GM18951 (cell line): ENCODE results near the gene RALGPS2.
"Not testable (repeated sequence)": the region's sequence is repeated elsewhere in the genome, so short reads cannot be mapped to it uniquely, and the experiment has no call there.

Source experiments
- POLR2A ChIP-seq: IDR thresholded peaks from 4 replicates; pipeline ENCODE4 v1.6.1; 2011; ENCODE audit warnings: mild to moderate bottlenecking; ENCODE audit not compliant: insufficient read length, insufficient read depth; ENCODE audit errors: extremely low read depth
- in situ Hi-C: fragments of 300-500 bp; cut with MboI; formaldehyde crosslinking; loops from one replicate; pipeline ENCODE4 v1.12.0; 2022; ENCODE audit warnings: low sequenced_read_pairs, mixed read lengths, inconsistent platforms; ENCODE audit not compliant: unreplicated experiment

RALGPS2 gene

DNA sequence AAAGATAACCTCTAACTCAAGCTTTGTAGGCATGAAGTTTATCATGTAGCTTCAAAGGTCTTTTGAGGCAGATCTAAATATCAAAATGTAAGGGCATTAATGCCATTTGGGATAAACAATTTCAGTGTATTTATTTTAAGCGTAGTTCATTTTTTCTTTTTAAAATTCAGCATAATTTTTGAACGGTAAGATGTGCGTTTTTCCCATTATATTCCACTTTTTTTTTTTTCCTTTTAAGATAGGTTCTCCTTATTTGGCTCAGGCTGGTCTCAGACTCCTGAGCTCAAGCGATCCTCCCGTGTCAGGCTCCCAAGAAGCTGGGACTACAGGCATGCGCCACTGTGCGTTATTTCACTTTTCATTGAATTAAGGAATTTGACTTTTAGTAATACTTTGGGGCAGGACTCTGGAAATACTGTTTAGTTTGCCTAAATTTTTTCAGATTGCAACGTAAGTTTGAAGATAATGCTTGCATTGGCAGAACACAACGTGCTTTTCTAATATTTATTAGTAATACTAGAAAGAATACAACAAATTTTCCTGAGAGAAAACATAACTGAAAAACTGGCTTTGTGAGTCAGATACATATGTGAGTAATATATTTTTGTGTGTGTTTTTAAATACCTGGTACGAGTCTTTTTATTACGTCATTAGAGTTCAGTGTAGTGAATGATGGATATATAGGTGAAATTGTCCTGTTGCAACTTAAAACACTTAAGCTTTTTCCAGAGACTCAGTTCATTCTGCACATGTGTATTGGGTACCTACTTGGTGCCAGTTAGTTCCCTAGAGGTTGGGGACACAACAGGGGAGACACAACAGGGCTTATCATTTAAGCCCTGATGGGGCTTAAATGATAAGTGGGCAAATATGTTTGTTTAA is 2.2 kb downstream of the RALGPS2 start:
- TF ChIP-seq POLR2A, result no peak
- in situ Hi-C loops, result loop anchor here (25.0 kb wide), 1 partner anchor 190 kb away; no protein-coding TSS in a partner anchor

DNA sequence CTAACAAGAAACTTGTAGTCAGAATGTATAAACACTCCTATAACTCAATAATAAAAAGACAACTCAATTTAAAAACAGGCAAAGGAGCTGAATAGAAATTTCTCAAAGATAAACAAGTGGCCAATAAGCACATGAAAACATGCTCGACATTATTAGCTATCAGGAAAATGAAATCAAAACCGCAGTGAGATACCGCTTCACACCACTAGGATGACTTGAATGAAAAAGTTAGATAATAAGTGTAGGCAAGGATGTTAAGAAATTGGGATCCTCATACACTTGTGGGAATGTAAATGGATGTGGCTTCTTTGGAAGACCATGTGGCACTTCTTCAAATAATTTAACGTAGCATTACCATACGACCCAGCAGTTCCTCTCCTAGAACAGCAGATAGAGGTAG is 8.9 kb downstream of the RALGPS2 start:
- in situ Hi-C loops, result loop anchor here (25.0 kb wide), 1 partner anchor 197 kb away; no protein-coding TSS in a partner anchor
- TF ChIP-seq POLR2A, result no peak

DNA sequence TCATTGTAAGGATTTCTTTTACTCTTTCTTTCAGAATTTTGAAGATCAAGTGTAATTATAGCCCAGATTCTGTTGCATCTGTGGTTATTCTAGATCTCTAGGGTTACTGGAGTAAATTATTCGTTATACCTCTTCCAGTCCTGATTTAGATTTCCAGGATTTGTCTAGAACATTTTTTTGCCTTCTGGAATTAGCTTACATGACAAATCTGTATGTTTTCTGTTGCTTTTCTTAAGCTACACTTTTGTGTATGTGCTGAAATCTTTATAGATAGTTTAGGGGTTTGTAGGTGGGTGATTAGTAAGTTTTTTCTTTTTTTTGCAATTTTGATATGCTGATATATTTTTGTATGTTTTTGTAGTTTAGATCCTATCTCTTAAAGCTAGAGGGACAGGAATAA is 13.7 kb downstream of the RALGPS2 start:
- no peak for TF ChIP-seq POLR2A
- in situ Hi-C loops, result loop anchor here (25.0 kb wide), 1 partner anchor 201 kb away; no protein-coding TSS in a partner anchor

DNA sequence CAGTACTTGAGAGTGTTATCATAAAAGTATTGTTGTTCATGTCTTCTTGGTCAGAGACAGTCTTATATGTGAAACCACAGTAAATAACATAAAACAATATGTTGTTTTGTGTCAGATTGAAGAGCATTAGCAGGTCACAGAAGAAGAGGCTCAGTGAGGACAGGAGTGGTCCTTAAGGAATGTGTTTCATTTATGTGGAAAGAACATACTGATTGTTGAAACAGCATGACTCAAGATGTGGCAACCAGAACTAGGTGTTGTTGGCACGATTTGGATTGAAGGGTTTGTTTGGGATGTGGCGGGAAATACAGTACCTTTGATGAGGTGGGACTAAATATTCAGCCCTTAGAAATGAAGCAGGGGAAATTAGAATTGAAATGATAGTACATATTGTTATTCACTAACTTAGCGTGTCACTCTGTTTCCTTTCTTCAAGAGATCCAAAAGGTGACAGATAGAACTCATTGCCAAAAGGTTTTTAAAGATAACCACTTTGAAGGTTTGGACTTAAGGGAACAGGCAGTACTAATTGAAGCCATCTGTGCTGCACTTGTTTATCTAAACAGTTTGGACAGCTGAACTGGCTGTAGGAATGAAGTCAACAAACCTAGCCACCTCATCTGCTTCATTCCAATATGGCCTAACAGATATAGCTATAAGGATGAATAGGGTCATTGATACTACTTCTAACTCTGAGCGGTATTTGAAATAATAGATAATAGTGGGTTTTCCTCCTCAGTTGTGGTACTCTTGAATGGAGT is 14.4 kb downstream of the RALGPS2 start:
- TF ChIP-seq POLR2A, result no peak
- in situ Hi-C loops, result loop anchor here (25.0 kb wide), 1 partner anchor 202 kb away; no protein-coding TSS in a partner anchor

DNA sequence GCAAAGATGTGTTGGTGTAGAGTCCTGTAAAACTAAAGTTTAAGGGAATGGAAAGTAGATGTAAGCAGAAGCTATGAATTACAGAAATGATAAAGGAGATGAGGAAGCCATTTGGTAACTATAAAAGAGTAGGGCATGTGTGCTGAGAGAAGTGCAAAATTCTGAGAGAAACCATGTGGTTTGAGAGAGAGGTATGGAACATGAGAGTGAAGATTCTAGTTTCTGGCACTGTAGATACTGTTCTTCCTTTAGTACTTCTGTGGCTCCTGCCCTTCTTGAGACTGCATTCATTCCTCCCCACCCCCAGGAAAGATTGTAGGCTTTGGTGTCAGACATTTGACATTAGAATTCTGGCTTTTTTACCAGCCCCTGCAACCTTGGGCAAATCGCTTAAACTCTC is 15.4 kb downstream of the RALGPS2 start:
- TF ChIP-seq POLR2A, result no peak
- in situ Hi-C loops, result loop anchor here (25.0 kb wide), 1 partner anchor 203 kb away; no protein-coding TSS in a partner anchor

DNA sequence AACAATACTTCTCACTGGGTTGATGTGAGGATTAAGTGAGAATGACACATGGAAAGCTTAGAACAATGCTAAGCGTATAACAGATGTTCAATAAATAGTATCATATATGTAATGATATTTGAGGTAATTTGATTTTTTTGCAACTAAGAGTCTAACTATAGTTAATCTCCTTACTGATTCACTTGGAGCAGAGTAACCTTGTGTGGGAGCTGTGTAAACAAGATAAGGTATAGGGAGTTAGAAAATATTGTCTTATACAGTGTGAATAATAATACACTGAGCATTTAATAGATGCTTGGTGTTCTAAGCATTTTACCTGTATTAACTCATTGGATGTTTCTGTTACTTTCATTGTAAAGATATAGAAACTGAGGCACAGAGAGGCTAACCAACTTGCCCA is 15.9 kb downstream of the RALGPS2 start:
- in situ Hi-C loops, result loop anchor here (25.0 kb wide), 1 partner anchor 204 kb away; no protein-coding TSS in a partner anchor
- no peak for TF ChIP-seq POLR2A

DNA sequence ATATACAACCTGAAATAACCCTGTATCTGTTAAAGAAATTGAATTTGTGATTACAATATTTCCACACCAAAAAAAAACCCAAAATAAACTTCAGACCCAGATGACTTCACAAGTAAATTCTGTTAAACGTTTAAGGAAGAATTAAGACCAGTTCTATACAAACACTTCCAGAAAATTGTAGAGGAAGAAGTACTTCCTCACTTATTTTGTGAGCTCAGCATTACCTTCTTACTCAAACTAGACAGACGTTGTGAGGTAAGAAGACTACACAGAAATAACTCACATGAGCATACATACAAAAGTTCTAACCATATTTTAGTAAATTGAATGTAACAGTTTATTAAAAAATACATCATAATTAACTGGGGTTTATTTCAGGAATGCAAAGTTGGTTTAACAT is 18.8 kb downstream of the RALGPS2 start:
- no peak for TF ChIP-seq POLR2A
- in situ Hi-C loops, result loop anchor here (25.0 kb wide), 1 partner anchor 206 kb away; no protein-coding TSS in a partner anchor

DNA sequence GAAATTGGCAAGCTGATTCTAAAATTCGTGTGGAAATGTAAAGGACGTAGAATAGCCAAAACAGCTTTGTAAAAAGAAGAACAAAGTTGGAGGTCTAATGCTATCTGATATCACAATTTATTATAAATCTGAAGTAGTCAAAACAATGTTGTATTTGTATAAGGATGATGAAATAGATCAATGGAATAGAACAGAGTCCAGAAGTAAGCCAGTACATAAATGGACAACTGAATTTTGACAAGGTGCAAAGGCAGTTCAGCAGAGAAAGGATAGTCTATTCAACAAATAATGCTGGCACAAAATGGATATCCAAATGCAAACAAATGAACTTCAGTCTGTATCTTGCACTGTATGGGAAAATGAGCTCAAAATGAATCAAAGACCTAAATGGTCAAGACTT is 20.2 kb downstream of the RALGPS2 start:
- in situ Hi-C loops, result loop anchor here (25.0 kb wide), 1 partner anchor 208 kb away; no protein-coding TSS in a partner anchor
- no peak for TF ChIP-seq POLR2A

DNA sequence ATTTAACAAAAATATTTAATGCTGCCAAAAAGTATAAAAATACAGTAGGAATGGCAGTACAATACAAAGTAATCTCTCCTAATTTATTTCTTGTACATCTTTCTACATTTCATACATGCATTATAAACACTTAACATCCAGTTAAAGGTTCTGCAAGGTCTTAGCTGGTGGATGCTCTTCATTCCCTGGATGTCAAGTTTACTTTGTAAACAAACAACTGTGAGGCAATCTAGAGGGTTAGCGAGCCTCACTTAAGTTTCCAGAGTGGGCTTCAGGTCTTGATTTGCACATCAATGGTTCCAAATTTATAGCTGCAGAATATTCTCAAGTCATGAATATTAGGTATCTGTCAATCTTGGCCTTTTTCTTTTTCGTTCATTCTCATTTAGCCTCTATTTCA is 21.3 kb downstream of the RALGPS2 start:
- in situ Hi-C loops, result loop anchor here (25.0 kb wide), 1 partner anchor 209 kb away; no protein-coding TSS in a partner anchor
- TF ChIP-seq POLR2A, result no peak

DNA sequence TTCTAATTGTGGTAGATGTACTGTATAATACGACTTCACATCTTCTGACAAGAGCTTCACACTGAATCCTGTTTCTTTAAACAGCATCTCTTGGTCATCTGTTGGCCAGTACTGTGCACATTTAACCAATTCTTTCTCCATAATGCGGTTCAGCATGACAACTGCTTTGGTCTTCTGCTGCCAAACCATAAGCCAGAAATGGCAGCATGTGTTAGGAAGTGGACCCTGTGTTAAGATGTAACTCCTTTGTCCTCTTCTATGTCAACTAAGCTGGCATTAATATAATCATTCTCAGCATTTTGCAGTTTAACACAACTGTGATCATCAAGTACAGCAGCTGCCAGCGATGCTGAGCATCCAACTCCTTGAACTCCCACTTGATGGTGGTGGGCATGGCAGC is 22.3 kb downstream of the RALGPS2 start:
- in situ Hi-C loops, result loop anchor here (25.0 kb wide), 1 partner anchor 210 kb away; no protein-coding TSS in a partner anchor

DNA sequence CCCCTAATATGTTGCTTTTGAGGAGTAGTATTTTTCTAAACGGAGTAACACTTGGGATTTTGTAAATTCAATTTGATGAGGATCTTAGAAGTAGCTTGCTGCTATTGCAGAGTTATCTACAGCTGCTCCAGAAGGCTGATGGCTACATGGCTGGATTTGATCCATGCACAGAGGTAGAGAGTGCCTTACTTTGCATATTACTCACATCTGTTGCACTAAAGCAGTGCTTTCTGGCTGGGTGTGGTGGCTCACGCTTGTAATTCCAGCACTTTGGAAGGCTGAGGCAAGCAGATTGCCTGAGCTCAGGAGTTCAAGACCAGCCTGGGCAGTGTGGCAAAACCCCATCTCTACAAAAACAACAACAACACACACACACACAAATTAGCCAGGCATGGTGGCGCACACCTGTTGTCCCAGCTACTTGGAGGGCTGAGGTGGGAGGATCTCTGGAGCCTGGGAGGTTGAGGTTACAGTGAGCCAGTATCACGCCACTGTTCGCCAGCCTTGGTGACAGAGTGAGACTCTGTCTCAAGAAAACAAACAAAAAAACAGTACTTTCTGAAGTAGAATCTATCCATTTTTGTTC is 24.6 kb downstream of the RALGPS2 start:
- no peak for TF ChIP-seq POLR2A
- in situ Hi-C loops, result loop anchor here (25.0 kb wide), 1 partner anchor 212 kb away; no protein-coding TSS in a partner anchor

DNA sequence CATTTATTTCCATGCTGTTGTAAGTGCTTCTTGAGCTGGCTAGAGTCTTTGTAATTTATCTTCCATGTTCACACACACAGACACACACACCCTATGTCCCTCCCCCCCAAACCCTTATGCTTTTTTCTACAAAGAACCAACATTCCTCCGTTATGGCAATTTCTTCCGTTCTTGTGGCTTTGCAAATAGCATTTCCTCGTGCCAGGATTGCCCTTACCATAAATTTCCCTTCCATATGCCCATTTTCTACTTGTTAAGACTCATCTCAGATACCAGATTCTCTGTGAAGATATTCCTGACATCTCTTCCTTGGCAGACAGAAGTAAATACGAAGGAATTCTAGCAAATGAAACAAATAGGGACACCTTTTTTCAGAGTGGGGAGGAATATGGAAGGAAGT is 26.0 kb downstream of the RALGPS2 start:
- no peak for TF ChIP-seq POLR2A
- in situ Hi-C loops, result no loop called here

DNA sequence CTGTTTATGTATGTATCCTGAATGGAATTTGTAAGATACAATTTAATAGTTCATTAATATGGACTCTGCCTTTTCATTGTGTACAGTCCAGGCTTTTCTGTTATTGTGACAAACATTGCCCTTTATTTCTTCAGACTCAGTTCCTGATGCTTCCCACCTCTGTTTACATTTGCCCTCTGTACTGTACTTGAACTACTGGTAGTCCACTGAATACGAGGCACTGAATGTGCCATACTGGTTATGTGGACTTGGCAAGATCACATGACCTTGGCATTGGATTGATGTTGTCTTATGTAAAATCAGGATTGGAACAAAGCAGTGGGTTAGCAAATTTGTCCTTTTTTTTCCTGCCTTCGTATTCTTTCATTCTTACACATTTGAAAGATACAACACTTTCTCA is 27.8 kb downstream of the RALGPS2 start:
- in situ Hi-C loops, result no loop called here
- no peak for TF ChIP-seq POLR2A

DNA sequence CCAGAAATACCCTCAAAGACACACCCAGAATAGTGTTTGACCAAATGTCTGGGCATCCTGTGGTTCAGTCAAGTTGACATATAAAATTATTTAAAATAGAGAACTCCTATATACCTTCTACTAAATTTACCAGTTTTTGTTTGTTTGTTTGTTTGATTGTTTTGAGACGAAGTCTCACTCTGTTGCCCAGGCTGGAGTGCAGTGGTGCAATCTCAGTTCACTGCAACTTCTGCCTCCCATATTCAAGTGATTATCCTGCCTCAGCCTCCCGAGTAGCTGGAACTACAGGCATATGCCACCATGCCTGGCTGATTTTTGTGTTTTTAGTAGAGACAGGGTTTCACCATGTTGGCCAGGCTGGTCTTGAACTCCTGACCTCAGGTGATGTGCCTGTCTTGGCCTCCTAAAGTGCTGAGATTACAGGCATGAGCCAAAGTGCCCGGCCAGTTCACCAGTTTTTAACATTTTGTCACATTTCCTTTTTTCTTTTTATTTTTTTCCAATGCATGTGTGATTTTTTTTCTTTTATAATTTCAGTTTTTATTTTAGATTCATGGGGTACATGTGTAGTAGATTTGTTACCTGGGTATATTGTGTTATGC is 29.7 kb downstream of the RALGPS2 start:
- in situ Hi-C loops, result not testable (repeated sequence)
